GM08714 (cell line): ENCODE data around the gene ROR2.

Source experiments
- H3K4me3 ChIP-seq: fragments of 200-500 bp; sonication (Bioruptor generic); 2 replicates; pipeline ENCODE4 v1.5.1; 2014; ENCODE audit warnings: mild to moderate bottlenecking, low read length, inconsistent platforms
- ZNF274 ChIP-seq: IDR thresholded peaks from 2 replicates; pipeline ENCODE4 v1.6.1; 2012; ENCODE audit warnings: mild to moderate bottlenecking, low read depth, low read length

Gene ROR2

DNA sequence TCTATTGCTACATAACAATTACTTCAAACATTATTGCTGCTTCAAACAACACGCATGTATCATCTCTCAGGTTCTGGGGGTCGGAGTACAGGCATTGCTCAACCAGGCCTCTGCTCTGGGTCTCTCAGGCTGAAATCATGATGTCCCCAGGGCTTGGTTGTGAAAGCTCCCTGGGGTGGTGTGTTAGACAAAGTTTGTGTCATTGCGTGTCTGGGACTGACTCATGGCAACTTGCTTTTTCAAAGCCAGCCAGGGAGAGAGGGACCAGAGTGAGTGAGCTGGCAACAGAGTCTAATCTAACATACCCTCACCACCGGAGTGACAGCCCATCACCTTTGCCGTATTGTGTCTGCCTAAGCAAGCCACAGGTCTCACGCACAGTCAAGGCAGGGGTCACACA is 267.2 kb downstream of the ROR2 start:
- no peak for TF ChIP-seq ZNF274

GRCh38 chr9:91681461-91682305 is 268.3 kb downstream of the ROR2 start:
- no peak for TF ChIP-seq ZNF274
- no peak overlapping the region for H3K4me3 ChIP-seq

More for the DNA sequence above, 267.2 kb downstream of the ROR2 start:
- H3K4me3 ChIP-seq, result no peak overlapping the region

DNA sequence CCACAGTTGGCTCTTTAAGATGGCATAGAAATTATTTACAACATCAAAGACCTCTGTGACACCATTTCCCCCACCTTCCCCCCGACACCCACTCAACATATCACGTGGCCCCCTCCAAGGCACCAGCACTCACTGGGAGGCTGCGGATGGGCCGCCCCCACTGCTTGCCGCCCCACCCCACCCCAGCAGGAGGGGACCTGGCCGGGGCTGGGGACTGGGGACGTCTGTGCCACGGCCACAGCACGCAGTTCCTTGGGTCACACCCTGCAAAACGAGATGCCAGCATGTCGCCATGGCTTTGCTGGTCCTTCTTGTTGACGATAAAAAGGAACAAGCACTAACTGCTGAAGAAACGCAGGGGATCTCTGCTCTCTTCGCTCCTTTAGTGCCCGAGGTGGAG is 269.0 kb downstream of the ROR2 start:
- H3K4me3 ChIP-seq, result no peak overlapping the region
- no peak for TF ChIP-seq ZNF274

DNA sequence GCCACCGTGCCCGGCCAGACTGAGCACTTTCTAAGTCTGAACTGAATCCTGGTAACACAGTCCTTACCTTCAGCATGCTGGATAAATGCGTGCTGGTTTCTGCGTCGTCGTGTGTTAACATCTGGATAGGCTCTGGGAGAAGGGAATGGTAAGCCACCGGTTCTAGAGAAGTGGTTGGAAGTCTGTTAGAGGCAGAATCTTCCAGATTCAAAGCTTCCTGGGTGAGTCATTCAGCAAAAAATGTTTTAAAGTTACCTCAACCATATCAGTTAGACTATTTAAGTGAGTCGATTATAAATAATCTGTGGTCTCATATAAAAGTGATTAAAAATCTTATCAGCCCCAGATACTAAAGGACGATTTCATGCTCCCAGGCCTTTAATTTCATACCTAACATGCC is 269.9 kb downstream of the ROR2 start:
- TF ChIP-seq ZNF274, result no peak
- H3K4me3 ChIP-seq, result no peak overlapping the region

GRCh38 chr9:91678807-91679580 is 271.0 kb downstream of the ROR2 start:
- H3K4me3 ChIP-seq, result no peak overlapping the region
- no peak for TF ChIP-seq ZNF274

- H3K4me3 ChIP-seq, result no peak overlapping the region
- TF ChIP-seq ZNF274, result no peak
These were observed 272.1 kb downstream of the ROR2 start for GRCh38 chr9:91677822-91678436.

GRCh38 chr9:91677331-91677730 is 272.7 kb downstream of the ROR2 start:
- H3K4me3 ChIP-seq, result no peak overlapping the region
- TF ChIP-seq ZNF274, result no peak

GRCh38 chr9:91676046-91676445 is 274.0 kb downstream of the ROR2 start:
- no peak overlapping the region for H3K4me3 ChIP-seq
- no peak for TF ChIP-seq ZNF274

DNA sequence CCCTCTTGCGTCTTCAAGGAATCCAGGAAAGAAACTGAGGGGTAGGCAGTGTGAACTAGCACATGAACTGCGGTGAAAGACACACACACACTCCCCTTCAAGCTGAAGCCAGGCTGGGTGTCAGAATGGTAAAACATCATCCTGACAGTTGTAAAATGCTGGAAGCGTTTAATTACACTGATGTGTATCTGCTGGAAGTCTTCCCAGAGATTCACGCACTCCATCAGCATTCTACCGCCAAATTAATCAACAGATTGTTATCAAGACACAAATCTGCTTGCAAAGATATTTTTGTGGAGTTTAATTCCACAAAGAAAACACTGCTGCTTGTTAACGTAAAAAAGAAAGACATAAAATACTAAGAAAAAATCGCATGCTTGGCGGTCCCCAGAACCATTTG is 285.4 kb downstream of the ROR2 start:
- H3K4me3 ChIP-seq, result no peak overlapping the region
- no peak for TF ChIP-seq ZNF274

- no peak for TF ChIP-seq ZNF274
- no peak overlapping the region for H3K4me3 ChIP-seq
These were observed 286.2 kb downstream of the ROR2 start for GRCh38 chr9:91663858-91664257.

- no peak for TF ChIP-seq ZNF274
- no peak overlapping the region for H3K4me3 ChIP-seq
These were observed 288.6 kb downstream of the ROR2 start for GRCh38 chr9:91661451-91661850.

DNA sequence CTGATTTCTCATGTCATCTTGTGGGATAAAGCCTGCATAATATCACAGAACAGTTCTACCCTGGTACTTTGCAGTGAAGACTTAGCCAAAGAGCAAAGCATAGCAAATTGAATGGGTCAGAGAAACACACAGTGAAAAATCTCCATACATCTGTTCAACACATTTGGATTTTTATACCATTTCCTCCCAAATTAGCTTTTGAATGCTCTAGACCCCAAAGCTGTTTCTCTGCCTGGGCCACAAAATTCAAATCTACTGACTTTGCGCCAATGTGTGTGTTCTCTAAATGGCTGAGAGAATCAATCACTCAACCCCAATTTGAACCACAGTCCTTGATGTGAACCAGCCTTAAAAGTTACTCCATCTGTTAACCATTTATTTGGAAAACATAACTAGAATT is 289.5 kb downstream of the ROR2 start:
- TF ChIP-seq ZNF274, result no peak
- no peak overlapping the region for H3K4me3 ChIP-seq

GRCh38 chr9:91659529-91660495 is 290.2 kb downstream of the ROR2 start:
- no peak overlapping the region for H3K4me3 ChIP-seq
- TF ChIP-seq ZNF274, result no peak
